H7 (cell line): ENCODE results near the gene ZNF277. TPM values are rescaled to one million over a fixed set of nuclear protein-coding genes. Genes with fewer than 3 reads are reported as not detected.

ENCODE experiments used
- DNase-seq: peaks from one replicate; pipeline ENCODE4 v3.0.0; 2012
- H3K27me3 ChIP-seq: 2 replicates; pipeline ENCODE4 v1.6.0; 2011; ENCODE audit warnings: mild to moderate bottlenecking, low read length; ENCODE audit not compliant: control insufficient read depth, insufficient read depth
- H3K36me3 ChIP-seq: replicated peaks from 2 replicates; pipeline ENCODE4 v1.5.1; 2011; ENCODE audit warnings: low read length; ENCODE audit not compliant: control insufficient read depth, insufficient read depth
- H3K4me3 ChIP-seq: 2 replicates; pipeline ENCODE4 v1.5.1; 2011; ENCODE audit warnings: low read depth, mild to moderate bottlenecking, control low read depth, low read length, moderate library complexity; ENCODE audit not compliant: insufficient read depth
- total RNA-seq: library from RNA; depleted of rRNA; stranded (reverse); fragments of >200 nt; shearing (Covaris generic); gene quantifications from 2 replicates; pipeline ENCODE4 v1.2.3, GENCODE V29; 2014

ZNF277 gene
- total RNA-seq, 1 experiment from 2014 or later = 29.8 TPM

DNA sequence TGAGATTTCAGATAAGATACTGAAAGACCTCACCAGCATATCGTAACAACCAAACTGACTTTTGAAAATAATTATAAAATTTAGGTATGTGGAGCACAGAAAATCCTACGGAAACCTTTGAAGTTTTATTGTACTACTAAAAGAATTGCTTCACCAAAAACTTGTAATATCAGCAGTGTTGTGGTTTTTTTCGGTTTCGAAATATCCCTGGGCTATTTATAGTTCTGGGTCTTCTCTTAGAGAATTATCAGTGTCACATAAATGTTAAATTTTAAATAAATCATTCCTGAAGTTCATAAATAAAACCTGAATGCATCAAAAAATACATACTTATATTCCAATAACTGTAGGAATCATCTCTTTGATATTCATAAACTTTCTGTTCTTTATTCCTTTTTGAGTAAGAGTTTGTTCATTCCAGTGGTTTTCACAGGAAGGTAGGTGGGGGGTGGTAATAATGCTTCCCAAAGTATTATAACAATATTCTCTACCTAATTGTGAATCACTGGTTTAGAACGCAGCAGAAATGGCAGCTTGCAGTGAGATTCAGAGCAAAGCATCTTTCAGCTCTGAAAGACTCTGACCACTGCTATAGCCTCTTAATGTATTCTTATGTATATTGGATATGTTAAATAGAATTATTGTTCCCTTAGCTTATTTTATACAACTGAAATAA lies 60.2 kb downstream of the ZNF277 start:
- Histone ChIP-seq H3K27me3 (no peaks in the 10 kb centered on the region), H3K36me3 (no peaks in the 10 kb centered on the region), H3K4me3 (no peak overlapping the region)
- no peak for DNase-seq

DNA sequence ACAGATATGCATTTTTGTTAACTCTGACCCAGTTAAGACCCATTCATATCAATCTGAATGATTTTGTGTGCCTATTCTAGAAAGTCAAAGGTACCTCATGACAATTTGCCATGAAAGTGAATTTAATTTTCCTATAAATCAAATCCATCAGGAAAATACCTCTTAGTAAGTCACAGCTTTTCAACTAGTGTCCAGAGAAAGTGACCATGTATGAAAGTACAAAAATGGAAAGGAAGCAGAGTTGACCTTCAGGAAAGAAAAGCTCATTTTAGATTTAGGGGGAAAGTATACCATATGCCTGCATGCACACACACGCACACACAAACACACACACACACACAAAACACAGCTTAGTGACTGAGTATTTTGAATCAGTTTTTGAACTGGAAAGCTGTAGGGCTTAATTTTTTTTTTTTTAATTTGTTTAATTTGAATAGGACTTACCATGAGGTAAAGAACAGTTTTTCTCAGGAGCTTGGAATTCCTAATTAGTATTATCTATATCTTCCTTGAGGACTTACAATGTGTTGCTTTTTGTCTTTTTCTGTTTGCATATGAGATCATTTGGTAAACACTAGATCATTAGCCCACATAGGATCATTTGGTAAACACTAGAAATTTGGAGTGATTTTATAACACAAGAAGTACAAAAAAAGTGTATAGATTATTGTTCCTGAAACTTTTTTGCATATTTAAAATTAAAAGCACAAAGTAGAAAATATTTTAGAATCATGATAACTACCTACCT lies 61.6 kb downstream of the ZNF277 start:
- Histone ChIP-seq H3K36me3 (no peaks in the 10 kb centered on the region), H3K27me3 (no peaks in the 10 kb centered on the region), H3K4me3 (no peak overlapping the region)
- DNase-seq = no peak

GRCh38 chr7:112271162-112271561 lies 64.7 kb downstream of the ZNF277 start:
- H3K36me3 ChIP-seq = no peaks in the 10 kb centered on the region

DNA sequence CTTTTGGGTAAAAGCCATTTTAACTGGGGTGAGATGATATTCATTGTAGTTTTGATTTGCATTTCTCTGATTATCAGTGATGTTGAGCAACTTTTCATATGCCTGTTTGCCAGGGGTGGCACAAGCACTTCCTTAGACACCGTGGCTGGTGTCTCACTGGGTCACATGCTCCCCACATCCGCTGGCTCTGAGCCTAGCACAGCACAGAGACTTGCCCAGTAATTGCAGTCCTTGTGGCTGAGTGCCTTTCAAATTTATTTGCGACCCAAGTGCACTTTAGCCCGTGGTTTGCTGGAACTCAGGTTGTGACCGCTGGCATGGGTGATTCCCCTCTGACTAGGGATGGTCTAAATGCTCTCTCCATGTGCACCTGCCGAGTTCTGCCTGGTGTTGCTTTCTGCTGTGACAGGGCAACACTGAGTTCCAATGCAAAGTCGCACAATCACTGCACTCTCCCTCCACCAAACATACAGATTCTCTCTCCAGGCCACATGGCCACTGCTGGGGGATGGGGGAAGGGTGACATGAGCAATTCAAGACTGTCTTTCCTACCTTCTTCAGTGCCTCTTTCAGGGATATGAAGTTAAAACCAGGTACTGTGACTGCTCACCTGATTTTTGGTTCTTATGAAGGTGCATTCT lies 66.5 kb downstream of the ZNF277 start:
- no peaks in the 10 kb centered on the region for H3K27me3 ChIP-seq
- DNase-seq = no peak
- H3K4me3 ChIP-seq = no peak overlapping the region
- H3K36me3 ChIP-seq = no peaks in the 10 kb centered on the region

More at GRCh38 chr7:112271162-112271561, 64.7 kb downstream of the ZNF277 start:
- no peak for DNase-seq
- no peak overlapping the region for H3K4me3 ChIP-seq
- no peaks in the 10 kb centered on the region for H3K27me3 ChIP-seq

DNA sequence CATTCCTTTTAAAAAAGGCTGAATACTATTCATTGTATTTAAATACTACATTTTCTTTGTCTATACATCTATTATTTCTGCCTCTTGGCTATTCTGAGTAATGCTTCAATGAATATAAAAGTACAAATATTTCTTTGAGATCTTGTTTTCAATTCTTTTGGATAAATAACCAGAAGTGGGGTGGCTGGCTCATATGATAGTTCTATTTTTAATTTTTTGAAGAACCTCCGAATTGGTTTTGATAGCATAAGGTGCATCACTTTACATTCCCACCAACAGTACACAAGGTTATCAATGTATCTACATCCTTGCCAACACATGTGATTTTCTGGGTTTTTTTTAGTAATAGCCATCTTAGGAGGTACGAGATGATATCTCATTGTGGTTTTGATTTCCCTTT lies 72.5 kb downstream of the ZNF277 start:
- Histone ChIP-seq H3K36me3 (no peaks in the 10 kb centered on the region), H3K27me3 (no peaks in the 10 kb centered on the region), H3K4me3 (no peak overlapping the region)
- DNase-seq = no peak

- DNase-seq = no peak
- H3K36me3 ChIP-seq = no peaks in the 10 kb centered on the region
- no peaks in the 10 kb centered on the region for H3K27me3 ChIP-seq
- H3K4me3 ChIP-seq = no peak overlapping the region
Observed at GRCh38 chr7:112280267-112280666, 73.8 kb downstream of the ZNF277 start.

GRCh38 chr7:112282476-112283188 lies 76.1 kb downstream of the ZNF277 start:
- H3K4me3 ChIP-seq = no peak overlapping the region
- H3K36me3 ChIP-seq = no peaks in the 10 kb centered on the region
- DNase-seq = no peak
- H3K27me3 ChIP-seq = no peaks in the 10 kb centered on the region

- Histone ChIP-seq H3K36me3 (no peaks in the 10 kb centered on the region), H3K27me3 (no peaks in the 10 kb centered on the region), H3K4me3 (no peak overlapping the region)
- DNase-seq = no peak
Observed at GRCh38 chr7:112283382-112283910, 77.0 kb downstream of the ZNF277 start.

DNA sequence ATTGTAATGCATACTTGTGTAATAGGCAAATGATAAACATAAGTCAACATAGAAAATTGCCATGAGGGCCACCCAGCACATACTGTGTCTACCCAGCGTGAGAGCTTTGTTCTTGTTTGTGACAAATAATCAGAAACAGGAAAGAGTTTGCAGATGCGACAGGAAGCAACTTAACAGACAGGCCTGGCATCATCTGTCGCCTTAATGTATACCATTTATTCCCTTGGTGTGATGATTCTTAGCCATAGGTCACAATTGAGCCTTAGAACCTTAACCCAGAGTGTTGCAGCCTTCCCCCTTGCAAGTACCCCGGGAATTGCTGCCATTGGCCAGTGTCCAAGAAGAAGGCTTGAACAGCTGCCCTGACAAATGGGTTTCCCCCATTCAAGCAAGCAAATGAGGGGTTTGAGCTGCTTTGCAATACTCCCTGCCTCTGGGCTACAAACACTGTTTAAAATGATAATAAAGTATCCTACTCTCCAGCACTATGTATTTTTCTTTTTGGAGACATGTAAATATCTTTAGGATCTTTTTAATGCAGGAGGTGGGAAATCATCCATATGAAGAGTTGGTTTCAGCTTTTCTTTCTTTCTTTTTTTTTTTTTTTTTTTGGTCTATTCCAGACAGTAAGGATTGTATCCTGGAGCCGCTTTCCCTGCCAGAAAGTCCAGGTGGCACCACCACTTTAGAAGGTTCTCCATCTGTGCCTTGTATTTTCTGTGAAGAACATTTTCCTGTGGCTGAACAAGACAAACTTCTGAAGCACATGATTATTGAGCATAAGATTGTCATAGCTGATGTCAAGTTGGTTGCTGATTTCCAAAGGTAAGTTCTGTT lies 80.0 kb downstream of the ZNF277 start:
- Histone ChIP-seq H3K27me3 (no peaks in the 10 kb centered on the region), H3K4me3 (no peak overlapping the region), H3K36me3 (no peaks in the 10 kb centered on the region)
- no peak for DNase-seq

GRCh38 chr7:112288301-112288700 lies 81.8 kb downstream of the ZNF277 start:
- DNase-seq = no peak
- H3K4me3 ChIP-seq = no peak overlapping the region
- no peaks in the 10 kb centered on the region for H3K27me3 ChIP-seq
- no peaks in the 10 kb centered on the region for H3K36me3 ChIP-seq

DNA sequence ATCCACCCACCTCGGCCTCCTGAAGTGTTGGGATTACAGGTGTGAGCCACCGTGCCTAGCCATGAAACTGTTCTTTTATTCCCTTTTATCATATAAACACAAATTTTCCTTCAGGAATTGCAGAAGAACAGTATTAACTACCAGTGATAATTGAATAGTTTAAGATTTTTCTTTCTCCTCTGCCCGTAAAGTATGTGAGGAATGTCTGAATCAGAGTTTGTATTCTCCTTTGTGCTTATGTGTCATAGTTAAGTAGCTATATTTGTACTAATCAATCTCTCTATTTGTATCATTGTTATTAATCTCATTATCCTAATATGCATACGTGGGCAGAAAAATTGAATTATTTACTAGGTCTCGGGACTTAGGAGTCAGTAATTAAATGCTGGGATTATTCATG lies 83.6 kb downstream of the ZNF277 start:
- H3K4me3 ChIP-seq = no peak overlapping the region
- H3K36me3 ChIP-seq = no peaks in the 10 kb centered on the region
- H3K27me3 ChIP-seq = no peaks in the 10 kb centered on the region
- DNase-seq = no peak

DNA sequence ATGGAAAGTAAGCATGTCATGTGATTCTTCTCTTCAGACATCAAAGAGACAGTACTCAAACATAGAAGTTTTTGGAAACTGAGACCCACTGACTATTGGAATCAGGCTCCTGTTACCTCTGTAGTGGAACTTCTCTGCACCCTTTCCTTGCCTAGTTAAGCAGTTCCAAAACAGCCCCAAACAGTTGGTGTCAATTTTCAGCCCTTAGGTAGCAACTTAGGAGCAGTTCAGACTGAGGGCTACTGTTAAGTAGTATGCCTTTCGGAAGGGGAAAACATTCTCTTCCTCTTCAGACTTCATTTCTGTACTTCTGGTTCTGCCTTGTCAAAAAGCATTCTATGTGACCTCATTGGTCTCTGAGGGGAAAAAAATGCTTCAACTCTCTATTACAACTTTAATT lies 85.7 kb downstream of the ZNF277 start:
- Histone ChIP-seq H3K36me3 (no peaks in the 10 kb centered on the region), H3K4me3 (no peak overlapping the region), H3K27me3 (no peaks in the 10 kb centered on the region)
- DNase-seq = no peak

DNA sequence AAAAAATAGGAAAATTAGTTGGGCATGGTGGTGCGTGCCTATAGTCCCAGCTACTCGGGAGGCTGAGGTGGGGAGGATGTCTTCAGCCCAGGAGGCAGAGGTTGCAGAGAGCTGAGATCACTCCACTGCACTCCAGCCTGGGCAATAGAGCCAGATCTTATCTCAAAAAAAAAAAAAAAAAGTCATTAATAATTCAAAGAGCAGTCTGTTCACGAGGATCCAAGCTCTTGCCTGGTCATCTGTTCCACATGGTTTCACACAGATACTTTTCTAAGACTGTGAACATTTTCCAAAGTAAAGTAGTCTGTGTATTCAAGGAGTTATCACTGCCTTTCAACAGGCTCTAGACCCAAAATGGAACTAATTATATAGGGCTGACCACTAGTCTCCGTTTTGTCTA lies 86.9 kb downstream of the ZNF277 start:
- Histone ChIP-seq H3K27me3 (no peaks in the 10 kb centered on the region), H3K36me3 (no peaks in the 10 kb centered on the region), H3K4me3 (no peak overlapping the region)
- DNase-seq = no peak

DNA sequence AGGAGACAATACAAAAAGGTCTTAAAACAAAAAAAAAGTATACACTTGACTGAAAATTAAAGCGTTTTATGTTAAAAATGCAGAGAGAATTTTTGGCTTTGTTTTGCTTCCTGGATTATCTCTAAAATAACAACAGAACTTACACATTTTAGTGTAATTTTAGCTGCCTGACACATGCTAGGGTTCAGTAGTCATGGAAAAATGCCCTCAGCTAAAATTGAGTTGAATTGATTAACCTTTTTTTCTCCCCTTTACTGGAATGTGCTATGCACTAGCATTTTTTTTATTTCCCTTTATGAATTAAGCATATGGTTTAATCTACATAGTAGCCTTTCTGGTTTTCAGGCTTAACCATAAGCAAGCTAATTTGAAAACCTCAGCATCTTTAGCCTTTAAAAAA lies 89.9 kb downstream of the ZNF277 start:
- Histone ChIP-seq H3K27me3 (no peaks in the 10 kb centered on the region), H3K36me3 (no peaks in the 10 kb centered on the region; the same call in 1 of the 2 replicates), H3K4me3 (no peak overlapping the region)
- no peak for DNase-seq
